ENCODE measurements around the gene PKNOX2.
A peak's percentile ranks its signal among the peaks of the same experiment; 100 is the strongest.

The PKNOX2 gene

DNA sequence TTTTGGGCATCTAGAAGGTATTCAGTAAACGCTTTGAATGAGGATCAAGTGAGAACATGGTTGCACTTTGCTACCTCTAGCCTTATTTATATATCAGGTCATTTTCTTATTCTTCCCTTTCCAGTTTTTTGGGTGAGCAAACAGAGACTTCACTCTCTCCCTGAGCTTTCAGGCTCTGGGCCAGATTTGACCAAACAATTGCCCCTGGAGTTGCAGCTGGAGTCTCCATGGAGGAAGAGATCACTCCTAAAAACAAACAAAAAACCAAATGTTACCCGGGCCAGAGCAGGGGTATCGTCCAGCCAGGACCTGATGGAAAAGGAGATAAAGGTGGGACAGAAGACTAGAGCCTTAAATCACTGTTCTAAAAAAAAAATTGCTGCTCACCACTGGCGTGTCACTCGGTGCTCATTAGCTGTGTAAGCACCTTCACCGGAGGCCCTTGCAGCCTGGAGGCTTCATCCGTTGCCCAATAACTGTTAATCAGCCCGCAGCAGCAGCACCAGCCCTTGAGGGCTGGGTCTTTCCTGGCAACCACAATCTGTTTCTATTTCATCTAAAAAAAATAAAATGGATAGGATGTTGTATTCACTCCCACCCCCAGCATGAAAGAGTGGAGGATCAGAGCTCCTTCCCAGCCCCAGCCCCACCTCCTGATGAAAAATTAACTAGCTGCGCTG is 125.0 kb downstream of the PKNOX2 start:
- peak; percentile 49 for DNase-seq

DNA sequence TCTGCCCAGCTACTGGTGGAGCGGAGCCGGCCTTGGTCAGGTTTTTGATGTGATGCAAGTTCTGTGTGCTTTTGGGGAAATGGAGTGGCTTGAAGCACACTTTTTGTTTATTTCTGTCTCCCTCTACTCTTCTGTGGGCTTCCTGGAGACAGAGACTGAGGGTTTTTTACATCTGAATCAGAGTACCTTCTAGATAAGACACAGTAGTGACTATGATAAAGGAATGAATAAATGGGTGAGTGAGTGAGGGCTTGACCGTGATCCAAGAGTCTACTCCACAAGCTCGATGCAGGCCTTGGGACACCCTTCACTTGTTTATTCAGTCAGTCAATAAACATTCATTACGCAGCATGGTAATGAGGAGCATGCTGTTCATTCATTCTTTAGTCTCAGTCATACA is 125.7 kb downstream of the PKNOX2 start:
- peak; percentile 54 for DNase-seq

DNA sequence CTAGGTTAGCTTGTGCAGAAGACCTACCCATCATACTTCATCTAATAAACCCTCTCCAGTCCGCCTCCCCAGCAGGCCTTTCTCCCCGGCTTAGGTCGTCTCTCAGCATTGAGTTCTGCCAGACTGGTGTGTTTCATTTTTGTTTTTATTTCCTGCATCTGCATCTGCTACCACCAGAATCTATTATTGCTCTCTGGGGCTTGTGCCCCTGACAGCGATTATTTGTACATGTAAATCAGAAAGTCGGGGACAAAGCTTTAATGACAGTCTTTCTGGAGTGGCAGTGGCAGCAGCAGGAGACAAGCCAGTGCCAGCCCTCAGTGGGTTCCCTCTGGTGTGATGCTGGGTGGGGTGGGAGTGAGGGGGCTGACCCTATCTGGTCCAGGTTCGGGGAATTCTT is 127.5 kb downstream of the PKNOX2 start:
- no peak for DNase-seq

DNA sequence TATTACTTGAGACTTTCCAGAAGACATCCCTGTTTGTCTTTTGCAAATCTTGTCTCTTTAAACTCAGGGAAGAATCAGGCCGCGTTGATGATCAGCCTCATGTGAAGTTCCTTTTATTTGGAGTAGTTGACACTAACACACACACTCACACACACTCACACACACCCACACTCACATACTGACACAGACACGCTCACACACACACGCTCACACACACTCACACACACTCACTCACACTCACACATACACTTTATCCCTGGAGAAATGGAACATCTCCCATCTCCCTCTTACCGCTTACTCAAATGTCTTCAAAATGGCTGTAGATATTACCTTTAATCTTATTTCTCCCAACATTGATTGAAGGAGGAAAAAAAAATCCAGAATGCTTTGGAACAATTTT is 129.0 kb downstream of the PKNOX2 start:
- DNase-seq, result no peak

DNA sequence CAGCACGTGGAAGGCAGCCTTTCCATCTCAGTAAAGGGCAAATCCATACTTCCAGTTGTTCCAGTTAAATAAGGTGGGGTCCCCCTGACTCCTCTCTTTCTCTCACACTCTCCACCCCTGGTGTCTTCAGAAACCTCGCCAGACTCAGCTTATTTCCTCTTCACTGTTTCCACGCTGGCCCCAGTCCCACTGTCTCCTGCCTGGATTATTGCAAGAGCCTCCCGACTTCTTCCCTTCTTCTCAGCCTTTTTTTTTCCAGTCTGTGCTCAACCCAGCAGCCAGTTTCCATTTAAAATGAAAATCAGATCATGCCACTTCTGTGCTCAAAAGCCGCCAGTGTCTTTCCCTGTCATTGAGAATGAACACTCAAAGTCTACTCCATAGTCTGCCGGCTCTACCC is 131.4 kb downstream of the PKNOX2 start:
- DNase-seq, result no peak

DNA sequence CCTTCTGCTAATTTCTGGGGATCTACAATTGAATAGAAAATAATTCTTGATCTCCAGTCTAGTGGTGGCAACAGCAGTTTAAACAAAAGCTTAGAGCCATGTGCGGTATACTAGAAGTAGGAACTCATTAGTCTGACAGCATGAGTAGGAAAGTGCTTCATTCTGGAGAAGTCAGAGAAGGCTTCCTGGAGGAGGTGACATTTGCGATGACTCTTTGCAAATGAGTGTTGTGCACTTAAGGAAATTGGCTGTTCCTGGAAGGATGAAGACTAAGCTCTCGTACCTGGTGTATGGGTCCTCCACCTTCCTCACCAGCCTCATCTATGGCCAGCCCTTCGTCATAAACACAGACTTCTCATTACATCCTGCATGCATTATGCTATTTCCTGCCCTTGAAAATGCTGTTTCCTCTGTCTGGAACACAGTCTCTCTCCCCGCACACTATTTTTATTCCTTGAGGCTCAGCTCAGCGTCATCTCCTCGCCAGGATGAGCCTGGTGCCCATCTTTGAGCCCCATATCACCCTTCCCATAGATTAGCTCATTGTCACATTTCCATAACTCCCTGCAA is 132.9 kb downstream of the PKNOX2 start:
- no peak for DNase-seq

DNA sequence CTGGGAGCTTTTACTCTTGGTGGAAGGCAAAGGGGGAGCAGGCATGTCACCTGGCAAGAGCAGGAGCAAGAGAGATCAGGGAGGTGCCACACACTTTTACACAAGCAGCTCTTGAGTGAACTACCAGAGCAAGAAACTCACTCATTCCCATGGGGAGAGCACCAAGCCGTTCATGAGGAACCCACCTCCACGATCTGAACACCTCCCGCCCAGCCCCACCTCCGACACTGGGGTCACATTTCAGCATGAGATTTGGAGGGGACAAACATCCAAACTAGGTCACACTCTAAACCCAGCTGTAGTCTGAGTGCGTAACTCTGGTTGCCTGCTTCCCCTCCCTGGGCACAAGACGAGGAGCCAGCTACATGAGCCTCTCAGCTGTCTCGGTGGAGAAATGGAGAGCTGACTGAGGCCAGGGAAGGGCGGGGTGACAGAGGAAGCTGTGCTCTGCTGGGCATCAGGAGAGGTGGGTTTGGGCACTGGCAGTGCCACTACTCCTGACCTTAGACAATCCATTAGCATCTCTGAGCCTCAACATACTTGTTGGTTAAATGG is 134.6 kb downstream of the PKNOX2 start:
- DNase-seq, result no peak

DNA sequence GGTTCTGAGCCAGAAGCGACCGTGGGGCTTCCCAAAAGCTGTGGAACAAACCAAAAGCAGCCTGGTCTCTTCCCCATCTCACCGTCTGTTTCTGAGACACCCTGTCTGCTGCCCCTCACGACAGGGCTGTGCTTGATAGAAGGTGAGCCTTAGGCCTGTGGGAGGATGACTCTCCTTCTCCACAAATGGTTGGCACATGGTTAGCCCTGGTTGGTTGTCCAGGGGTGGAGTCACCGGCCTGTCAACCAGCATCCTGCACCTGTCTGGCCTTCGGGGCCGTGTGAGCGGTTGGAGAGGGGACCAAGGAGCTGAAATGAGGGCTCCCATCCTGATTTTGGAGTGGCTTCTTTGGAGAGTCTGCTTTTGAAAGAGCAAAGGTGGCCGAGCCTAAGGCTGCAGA is 135.3 kb downstream of the PKNOX2 start:
- no peak for DNase-seq

DNA sequence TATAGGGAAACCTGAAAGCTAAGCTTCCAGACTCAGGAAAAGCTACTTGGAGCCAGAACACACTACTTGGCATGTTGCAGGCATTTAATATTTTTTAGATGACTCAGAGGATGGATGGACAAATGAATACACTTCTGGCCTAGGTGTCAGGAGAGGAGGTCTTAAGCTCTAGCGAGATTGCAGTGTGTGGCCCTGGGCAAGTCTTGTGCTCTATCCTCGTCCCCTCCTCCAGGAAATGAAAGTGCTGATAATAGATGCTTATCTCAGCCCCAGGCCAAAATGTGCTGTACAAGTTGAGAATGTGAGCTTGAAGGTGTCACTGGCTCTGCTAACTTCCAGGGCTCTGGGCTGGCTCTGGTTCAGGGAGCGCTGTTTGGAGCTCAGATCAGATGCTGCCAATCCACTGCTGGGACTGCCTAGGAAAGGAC is 136.3 kb downstream of the PKNOX2 start:
- peak; percentile 91 for DNase-seq

DNA sequence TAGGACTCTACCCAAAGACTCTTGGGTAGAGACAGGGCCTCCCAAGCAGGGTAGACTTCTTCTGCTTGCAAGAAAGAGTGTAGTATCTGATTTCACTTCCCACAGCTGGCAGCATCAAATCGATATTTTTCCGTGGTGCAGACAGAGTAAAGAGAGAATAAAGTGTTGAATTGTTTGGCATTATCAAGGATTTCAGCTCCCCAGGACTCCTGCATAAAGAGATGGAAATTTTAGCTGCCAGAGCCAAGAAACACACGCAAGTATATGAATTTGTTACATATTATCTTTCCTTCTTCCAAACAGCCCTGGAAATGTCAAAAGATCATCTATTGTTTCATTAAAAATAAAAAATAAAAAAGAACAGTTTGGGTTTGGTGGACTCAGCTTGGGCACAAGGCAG is 136.8 kb downstream of the PKNOX2 start:
- DNase-seq, result no peak

DNA sequence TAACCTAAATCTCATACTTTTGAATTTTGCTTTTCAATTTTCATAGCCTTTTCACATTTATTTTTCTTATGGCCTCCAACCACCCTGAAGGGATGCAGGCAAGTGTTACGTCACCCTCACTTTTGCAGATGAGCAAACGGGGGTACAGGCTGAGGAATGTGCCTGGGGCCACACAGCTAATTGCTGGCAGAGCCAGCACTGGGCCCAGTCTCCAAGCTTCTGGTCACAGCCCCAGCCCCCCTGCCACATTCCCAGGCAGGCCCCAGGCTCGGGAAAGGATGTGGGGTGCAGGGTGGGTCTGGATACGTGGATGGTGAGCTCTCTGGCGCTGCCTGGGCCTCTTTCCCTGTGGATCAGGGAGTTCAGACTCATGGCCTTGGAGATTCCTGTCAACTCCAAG is 138.6 kb downstream of the PKNOX2 start:
- DNase-seq, result no peak

DNA sequence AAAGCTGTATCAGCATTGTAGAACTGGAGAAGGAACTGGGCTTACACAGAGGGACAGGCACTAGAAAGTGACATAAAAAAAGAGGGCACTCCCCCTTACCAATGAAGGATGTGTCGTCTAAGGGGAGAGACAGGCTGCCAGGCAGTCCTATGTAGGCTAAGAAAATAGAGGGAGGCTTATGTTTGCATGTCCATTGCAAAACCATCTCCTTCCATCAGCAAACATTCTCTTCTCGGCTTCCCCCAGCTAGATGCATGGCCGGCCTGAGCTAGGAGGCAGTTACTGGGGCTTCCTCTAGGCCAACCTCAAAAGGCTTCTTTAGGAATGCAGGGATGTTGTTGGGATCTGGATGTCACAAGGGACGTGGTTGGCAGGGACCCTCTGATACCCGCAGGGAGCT is 139.1 kb downstream of the PKNOX2 start:
- no peak for DNase-seq

DNA sequence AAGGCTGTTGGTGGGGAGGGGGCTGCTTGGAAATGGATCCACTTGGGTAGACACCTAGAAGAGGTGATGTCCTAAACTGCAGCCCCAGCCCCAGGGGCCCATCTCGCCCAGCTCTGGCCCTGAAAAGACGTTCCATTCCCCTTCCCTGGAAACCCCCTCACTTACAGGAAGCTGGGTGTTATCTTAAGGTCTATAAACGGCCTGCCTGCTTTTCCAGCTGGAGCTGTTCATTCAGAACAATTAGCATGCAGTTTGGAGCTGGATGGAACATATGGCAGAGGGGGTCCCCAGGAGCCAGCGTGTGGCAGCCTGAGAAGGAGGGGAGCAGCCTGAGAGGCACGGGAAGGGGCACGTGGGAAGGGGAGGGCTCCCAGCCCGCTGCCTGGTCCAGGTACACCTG is 139.6 kb downstream of the PKNOX2 start:
- DNase-seq, result no peak

DNA sequence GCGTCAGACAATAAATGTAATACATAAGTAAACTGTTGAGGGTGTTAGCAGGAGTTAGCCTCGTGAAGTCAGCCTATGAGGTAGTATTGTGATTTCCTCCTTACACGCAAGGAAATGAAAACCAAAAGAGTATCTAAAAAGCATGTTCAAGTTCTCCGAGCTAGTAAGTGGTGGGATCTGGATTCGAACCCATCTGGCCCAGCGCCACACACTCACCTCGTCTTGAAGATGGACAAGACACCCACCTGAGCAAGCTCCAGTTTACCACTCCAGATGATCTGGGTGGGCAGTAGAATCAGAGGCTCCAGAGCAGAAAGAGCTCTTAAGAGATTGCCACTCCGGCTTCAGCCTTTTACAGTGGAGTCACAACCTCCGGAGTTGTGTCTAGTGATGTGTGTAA is 140.3 kb downstream of the PKNOX2 start:
- DNase-seq, result no peak

DNA sequence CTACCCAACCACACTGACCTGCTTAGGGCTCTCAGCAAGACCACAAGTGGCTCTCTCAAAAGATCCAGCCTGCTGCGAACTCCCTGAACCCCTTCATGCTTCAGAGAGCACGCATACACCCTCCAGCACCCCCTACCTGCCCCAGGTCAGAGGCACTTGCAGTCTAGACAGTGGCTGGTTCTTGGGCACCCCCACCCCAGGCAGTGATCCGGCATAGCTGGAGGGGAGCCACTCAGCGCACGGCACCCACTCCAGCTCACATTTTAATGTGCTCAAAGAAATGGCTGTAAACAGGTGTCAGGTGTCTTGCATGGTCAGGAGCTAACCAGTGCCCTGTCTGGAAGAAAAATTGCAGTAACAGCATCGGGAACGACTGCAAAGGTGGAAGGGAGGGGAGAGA is 140.8 kb downstream of the PKNOX2 start:
- no peak for DNase-seq

DNA sequence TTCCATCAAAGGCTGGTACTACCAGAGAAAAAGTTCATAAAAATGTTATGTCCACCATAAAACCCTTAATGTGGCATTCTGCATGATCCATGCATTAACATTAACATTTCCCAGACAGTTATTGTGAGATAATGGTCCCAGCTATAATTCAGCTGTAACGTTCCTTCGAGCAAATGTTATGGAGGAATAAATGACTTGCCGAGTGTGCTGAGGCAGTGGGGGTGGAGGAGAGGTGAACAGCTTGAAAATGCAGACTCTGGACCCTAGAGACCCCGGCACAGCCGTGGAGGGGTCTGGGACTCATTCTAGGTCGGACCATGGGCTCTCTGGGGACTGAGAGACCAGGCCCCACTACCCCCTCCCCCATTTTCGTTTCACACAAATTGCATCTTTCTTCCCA is 141.9 kb downstream of the PKNOX2 start:
- DNase-seq, result no peak

DNA sequence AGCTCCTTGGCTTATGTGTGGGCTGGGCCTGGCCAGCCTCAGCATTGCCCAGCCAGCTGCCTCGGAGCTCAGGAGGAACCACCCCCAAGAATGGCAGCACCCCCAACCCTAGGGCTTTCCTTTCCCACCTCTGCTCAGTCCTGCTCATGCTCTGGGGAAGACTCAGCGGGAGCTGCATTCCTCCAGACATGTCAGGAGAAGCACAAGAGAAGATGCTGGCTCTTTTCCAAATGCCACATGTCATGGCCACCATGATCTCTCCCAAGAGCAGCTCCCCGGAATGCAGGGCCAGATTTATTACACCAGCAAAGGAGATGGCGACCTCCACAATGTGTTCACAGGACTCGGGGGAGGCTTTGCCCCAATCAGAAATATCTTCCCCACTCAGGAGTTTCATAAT is 143.7 kb downstream of the PKNOX2 start:
- DNase-seq, result no peak

DNA sequence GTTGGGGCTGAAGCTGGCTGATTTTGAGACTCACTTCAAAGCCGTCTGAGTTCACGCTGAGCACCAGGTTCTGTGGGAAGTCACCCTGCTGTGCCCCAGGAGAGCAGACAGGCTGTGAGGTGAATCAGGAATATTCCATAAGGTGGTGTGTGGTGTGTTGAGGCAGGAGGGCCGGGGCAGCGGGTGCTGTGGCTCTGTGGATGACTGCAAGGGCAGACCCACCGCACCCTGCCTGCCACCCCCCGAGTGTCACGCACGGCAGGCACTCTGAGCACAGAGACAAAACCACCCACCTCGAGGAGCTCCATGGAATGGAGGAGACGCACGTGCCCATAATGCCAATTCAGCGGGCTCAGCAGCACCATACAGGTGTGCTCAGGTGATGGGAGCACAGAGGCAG is 147.8 kb downstream of the PKNOX2 start:
- DNase-seq, result no peak

DNA sequence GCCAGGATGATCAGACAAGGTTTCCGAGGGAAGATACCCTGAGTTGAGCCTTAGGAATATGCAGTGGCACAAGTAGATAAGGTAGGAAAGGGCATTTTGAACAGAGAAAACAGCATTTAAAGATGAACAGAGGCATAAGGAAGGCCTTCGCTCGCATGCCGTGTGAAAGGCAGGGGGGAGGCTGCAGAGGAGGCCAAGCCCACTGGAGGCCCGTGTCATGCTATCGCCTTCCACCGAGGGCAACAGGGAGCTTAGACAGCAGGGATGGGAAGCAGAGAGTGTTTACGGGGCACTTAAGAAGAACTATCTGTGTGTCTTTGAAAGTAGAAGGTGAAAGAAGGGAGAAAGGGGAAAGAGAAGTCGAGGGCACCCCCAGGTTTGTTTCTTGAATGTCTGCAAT is 148.3 kb downstream of the PKNOX2 start:
- no peak for DNase-seq

DNA sequence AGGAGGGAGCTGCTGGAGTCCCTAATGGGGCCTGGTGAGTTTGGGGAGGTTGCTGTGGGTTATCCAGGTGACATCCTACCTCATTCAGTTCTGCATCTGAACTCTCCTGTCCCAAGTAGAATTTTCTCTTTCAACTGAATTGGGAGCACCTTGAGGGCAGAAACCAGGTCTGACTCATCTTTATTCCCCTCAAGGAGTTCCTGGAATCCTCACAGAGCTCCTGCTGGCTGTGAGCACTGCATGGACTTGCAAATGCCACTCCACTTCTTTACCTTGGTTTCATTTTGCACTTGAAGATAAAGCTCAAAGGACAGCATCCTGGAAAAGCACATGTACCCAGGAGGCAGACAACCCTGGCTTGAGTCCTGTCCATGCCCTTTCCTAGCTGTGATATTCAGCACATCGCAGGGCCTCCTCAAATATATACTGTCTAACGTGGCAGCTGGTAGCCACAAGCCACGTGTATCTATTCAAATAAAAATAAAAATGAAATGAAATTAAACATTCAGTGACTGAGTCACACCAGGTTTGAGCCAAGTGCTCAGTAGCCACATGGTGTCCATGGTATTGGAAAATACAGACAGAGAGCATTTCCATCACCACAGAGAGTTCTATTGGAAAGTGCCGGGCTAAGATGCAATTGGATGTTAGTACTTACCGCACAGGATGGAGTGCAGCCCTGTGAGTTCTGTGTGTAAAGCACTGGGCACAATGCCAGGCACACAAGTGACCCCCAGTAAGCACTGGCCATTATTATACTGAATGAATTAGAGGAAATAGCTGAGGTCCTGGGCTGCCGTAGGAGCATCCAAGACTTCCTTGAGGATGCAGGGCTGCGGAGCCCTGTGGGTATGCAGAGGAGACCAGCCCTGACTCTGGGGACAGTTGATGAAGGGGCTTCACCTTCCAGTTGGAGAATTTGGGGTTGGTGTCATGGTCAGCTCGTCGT is 149.0 kb downstream of the PKNOX2 start:
- DNase-seq, result no peak

DNA sequence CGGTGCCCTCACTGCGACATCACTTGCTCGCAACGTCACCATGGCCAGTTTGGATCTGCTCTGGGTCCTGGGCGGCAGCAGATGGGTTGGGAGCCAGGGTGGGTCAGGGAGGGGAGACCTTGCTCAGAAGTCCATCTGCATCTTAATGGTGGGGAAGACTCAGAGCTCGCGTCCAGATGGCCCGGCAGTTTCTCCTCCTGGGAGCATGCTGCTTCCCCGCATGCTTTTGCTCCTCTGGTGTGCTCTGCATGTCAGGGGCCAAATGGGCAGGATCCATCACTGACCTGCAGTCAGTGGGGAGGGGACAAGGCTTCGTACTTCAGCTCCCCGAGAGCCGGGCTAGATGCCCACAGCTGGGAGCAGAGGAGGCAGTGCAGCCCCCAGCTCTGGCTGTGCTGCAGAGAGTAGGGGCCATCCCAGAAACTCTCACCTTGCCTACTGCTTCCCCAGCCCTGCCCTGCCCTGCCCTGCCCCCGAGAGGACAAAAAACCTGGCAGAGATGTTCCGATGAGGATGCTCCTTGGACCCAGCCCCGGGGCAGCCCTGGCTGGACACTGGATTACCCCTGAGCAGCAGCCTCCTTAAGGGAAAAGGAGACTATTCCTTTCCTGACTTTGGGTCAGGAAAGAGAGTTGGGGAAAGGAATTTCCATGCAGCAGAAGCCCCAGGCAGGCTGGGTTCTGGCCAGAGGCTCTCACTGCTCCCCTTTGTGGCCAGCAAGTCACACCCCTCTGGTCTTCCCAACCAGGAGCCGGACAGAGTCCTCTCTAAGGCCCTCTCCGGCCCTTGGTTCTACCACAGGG is 149.9 kb downstream of the PKNOX2 start:
- DNase-seq, result no peak

DNA sequence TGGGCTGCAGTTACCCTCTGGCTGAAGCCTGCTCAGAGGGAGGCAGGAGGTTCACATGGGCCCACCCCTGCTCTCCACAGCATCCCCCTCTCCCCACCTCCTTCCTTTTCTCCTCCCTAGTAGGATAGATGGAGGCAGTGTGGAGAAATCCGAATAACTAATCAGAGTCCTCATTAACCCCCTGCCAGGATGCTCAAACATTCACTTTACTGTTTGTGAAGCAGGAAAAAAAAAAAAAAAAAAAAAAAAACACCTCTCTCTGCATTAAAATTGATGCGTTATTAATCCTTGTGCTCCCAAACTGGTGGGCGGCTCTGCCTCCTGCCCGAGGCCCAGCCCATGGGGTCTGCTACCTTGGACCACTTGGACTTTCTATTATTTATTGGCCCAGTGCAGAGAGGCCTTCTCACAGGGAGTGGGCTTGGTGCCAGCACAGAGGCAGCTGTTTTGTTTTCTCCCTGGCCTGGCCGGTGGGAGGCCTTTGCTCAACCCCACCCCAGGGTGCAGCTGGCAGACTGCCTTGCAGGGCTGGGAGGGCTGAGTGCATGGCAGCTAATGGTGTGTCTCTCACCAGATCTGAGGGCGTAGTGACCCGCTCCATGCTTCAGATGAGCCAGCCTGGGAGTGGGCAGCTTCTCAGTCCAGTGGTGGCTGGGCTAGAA is 150.7 kb downstream of the PKNOX2 start:
- DNase-seq, result peak; percentile 8
